GM23338 (cell line): ENCODE data around the gene CLDN24. TPM values are rescaled to one million over a fixed set of nuclear protein-coding genes. Genes with fewer than 3 reads are reported as not detected.
A peak's percentile ranks its signal among the peaks of the same experiment; 100 is the strongest.

Experiments used
- ATAC-seq: fragments of 200-7000 bp; cut with Tn5 transposase; 3 replicates; pipeline ENCODE4 v1.9.1; 2020
- DNase-seq: peaks from one replicate; pipeline ENCODE4 v3.0.0-alpha.2; 2015; ENCODE audit warnings: low spot score
- H2AFZ ChIP-seq: fragments of 200-600 bp; sonication (generic); 2 replicates; pipeline ENCODE4 v1.8.0; 2016; ENCODE audit warnings: antibody characterized with exemption, mild to moderate bottlenecking, moderate library complexity
- H3F3A ChIP-seq: fragments of 200-600 bp; sonication (generic); replicated peaks from 2 replicates; pipeline ENCODE4 v1.8.0; 2017; ENCODE audit warnings: antibody characterized with exemption, mixed run types, low read depth
- H3K27ac ChIP-seq: fragments of 200-600 bp; sonication (generic); 2 replicates; pipeline ENCODE4 v1.6.1; 2016; ENCODE audit warnings: low read depth
- H3K27me3 ChIP-seq: fragments of 200-600 bp; sonication (generic); 2 replicates; pipeline ENCODE4 v1.8.0; 2016; ENCODE audit warnings: mild to moderate bottlenecking, mixed run types, moderate library complexity; ENCODE audit not compliant: insufficient read depth
- H3K36me3 ChIP-seq: fragments of 200-600 bp; sonication (generic); 2 replicates; pipeline ENCODE4 v1.8.0; 2016; ENCODE audit warnings: mild to moderate bottlenecking; ENCODE audit not compliant: insufficient read depth
- H3K4me1 ChIP-seq: fragments of 200-600 bp; sonication (generic); 2 replicates; pipeline ENCODE4 v1.8.0; 2016; ENCODE audit warnings: mild to moderate bottlenecking, moderate library complexity; ENCODE audit not compliant: insufficient read depth
- H3K4me2 ChIP-seq: fragments of 200-600 bp; sonication (generic); 2 replicates; pipeline ENCODE4 v1.7.1; 2017; ENCODE audit warnings: mixed run types
- H3K4me3 ChIP-seq: fragments of 200-600 bp; sonication (generic); 2 replicates; pipeline ENCODE4 v1.6.1; 2016; ENCODE audit warnings: mixed run types
- H3K79me2 ChIP-seq: fragments of 200-600 bp; sonication (generic); replicated peaks from 2 replicates; pipeline ENCODE4 v1.8.0; 2017; ENCODE audit warnings: mild to moderate bottlenecking; ENCODE audit not compliant: insufficient read depth
- H3K9me2 ChIP-seq: fragments of 200-600 bp; sonication (generic); 2 replicates; pipeline ENCODE4 v1.8.0; 2017; ENCODE audit not compliant: insufficient read depth
- H4K20me1 ChIP-seq: fragments of 200-600 bp; sonication (generic); replicated peaks from 2 replicates; pipeline ENCODE4 v1.8.0; 2017; ENCODE audit warnings: mild to moderate bottlenecking; ENCODE audit not compliant: insufficient read depth
- H3K27ac Mint-ChIP-seq: 2 replicates; pipeline ENCODE4 v1.8.0; 2020; ENCODE audit warnings: inconsistent platforms, mild to moderate bottlenecking, moderate library complexity, mixed read lengths
- H3K27me3 Mint-ChIP-seq: 3 replicates; pipeline ENCODE4 v1.8.0; 2022; ENCODE audit warnings: low read depth, mild to moderate bottlenecking, moderate library complexity, mixed read lengths, inconsistent platforms; ENCODE audit not compliant: insufficient read depth, poor library complexity
- H3K36me3 Mint-ChIP-seq: 3 replicates; pipeline ENCODE4 v1.8.0; 2021; ENCODE audit warnings: low read depth, mild to moderate bottlenecking, inconsistent platforms, moderate library complexity, mixed read lengths
- H3K4me1 Mint-ChIP-seq: 3 replicates; pipeline ENCODE4 v1.8.0; 2020; ENCODE audit warnings: mild to moderate bottlenecking, inconsistent platforms, mixed read lengths
- H3K4me3 Mint-ChIP-seq: 3 replicates; pipeline ENCODE4 v1.8.0; 2021; ENCODE audit warnings: moderate library complexity, mild to moderate bottlenecking, inconsistent platforms, mixed read lengths
- H3K9me3 Mint-ChIP-seq: 3 replicates; pipeline ENCODE4 v1.8.0; 2020; ENCODE audit warnings: moderate library complexity, mild to moderate bottlenecking, inconsistent platforms, mixed read lengths
- CREB1 ChIP-seq: fragments of 250-450 bp; sonication (Bioruptor Pico); IDR thresholded peaks from 2 replicates; pipeline ENCODE4 v1.5.0; 2020; ENCODE audit warnings: low read depth, mild to moderate bottlenecking, moderate library complexity
- JUNB ChIP-seq: IDR thresholded peaks from one replicate; pipeline ENCODE4 v1.6.1; 2016; ENCODE audit warnings: antibody characterized with exemption; ENCODE audit not compliant: unreplicated experiment
- STAT1 ChIP-seq: IDR thresholded peaks from one replicate; pipeline ENCODE4 v1.6.1; 2016; ENCODE audit warnings: antibody characterized with exemption; ENCODE audit not compliant: unreplicated experiment
- ZNF114 ChIP-seq: fragments of 250-450 bp; sonication (Bioruptor Pico); IDR thresholded peaks from 2 replicates; pipeline ENCODE4 v1.5.0; 2020; ENCODE audit warnings: mild to moderate bottlenecking, moderate library complexity
- ZNF331 ChIP-seq: fragments of 250-450 bp; sonication (Bioruptor Pico); IDR thresholded peaks from 2 replicates; pipeline ENCODE4 v1.5.0; 2020; ENCODE audit warnings: low read depth, mild to moderate bottlenecking, moderate library complexity
- polyA plus RNA-seq: library from polyadenylated mRNA; unstranded; fragments of >200 nt; fragmentation: Nextera tagmentation; extraction: Ambion mirVana; gene quantifications from 2 replicates; pipeline ENCODE4 v1.2.1, GENCODE V29; 2016
- total RNA-seq: library from RNA; depleted of rRNA; stranded (reverse); fragments of >200 nt; shearing (Covaris generic); gene quantifications from 2 replicates; pipeline ENCODE4 v1.2.3, GENCODE V29; 2014
- TF ChIP-seq, protein P1 (sequence below), 2 experiments: fragments of 200-600 bp in 1 of 2; sonication (generic) in 1 of 2; conservative IDR thresholded peaks; 2 replicates each; pipeline versions ENCODE4 v1.5.1 to v1.6.1; 2016 to 2017; ENCODE audit warnings: antibody characterized with exemption in 2 of 2, low read depth in 2 of 2, mild to moderate bottlenecking in 2 of 2, moderate library complexity in 1 of 2
- TF ChIP-seq, protein P2 (sequence below): IDR thresholded peaks from one replicate; pipeline ENCODE4 v1.6.1; 2018; ENCODE audit warnings: antibody characterized with exemption; ENCODE audit not compliant: unreplicated experiment
- TF ChIP-seq, protein P3 (sequence below): fragments of 250-450 bp; sonication (Bioruptor Pico); IDR thresholded peaks from 2 replicates; pipeline ENCODE4 v1.5.0; 2020; ENCODE audit warnings: mild to moderate bottlenecking, moderate library complexity
- TF ChIP-seq, protein P4 (sequence below): IDR thresholded peaks from 2 replicates; pipeline ENCODE4 v1.6.1; 2016; ENCODE audit warnings: antibody characterized with exemption

The CLDN24 gene
- total and polyA plus RNA-seq, 2 experiments from 2014 or later = not detected

DNA sequence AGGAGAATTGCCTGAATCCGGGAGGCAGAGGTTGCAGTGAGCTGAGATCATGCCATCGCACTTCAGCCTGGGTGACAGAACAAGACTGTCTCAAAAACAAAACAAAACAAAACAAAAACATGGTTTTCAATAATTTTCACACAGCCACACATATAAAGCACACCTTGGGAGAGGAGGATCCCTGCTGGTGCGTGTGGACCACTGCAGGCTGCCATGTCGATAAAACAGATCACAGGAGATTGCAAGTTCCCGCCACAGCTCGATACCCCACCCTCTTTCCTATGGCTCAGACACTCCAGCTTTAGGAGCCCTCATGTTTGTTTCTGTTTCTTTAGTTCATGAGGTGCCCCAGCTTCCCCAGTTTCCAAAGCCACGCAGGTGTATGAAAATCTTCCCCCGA lies 31.3 kb upstream of the CLDN24 start:
- Histone ChIP-seq H3K27me3 (no peaks in the 10 kb centered on the region), H3F3A (no peaks in the 10 kb centered on the region), H3K9me2 (no peaks in the 10 kb centered on the region), H4K20me1 (no peaks in the 10 kb centered on the region), H3K79me2 (no peaks in the 10 kb centered on the region), H3K27ac (no peak overlapping the region), H2AFZ (peak overlapping the region; percentile 90; the same call in 1 of the 2 replicates), H3K36me3 (no peaks in the 10 kb centered on the region), H3K4me1 (no peaks in the 10 kb centered on the region), H3K4me2 (no peak overlapping the region), H3K4me3 (no peak overlapping the region)
- Mint-ChIP-seq H3K27ac (no peak overlapping the region), H3K4me1 (peaks cover 3% of the 10 kb centered on the region), H3K27me3 (peaks cover 4% of the 10 kb centered on the region), H3K36me3 (no peaks in the 10 kb centered on the region), H3K4me3 (no peak overlapping the region), H3K9me3 (no peaks in the 10 kb centered on the region; the same call in 2 of the 3 replicates)
- DNase-seq = no peak
- TF ChIP-seq JUNB (no peak), ZNF114 (CRISPR knock-in tag) (no peak), ZNF331 (CRISPR knock-in tag) (no peak)
- TF ChIP-seq, protein P1, sequence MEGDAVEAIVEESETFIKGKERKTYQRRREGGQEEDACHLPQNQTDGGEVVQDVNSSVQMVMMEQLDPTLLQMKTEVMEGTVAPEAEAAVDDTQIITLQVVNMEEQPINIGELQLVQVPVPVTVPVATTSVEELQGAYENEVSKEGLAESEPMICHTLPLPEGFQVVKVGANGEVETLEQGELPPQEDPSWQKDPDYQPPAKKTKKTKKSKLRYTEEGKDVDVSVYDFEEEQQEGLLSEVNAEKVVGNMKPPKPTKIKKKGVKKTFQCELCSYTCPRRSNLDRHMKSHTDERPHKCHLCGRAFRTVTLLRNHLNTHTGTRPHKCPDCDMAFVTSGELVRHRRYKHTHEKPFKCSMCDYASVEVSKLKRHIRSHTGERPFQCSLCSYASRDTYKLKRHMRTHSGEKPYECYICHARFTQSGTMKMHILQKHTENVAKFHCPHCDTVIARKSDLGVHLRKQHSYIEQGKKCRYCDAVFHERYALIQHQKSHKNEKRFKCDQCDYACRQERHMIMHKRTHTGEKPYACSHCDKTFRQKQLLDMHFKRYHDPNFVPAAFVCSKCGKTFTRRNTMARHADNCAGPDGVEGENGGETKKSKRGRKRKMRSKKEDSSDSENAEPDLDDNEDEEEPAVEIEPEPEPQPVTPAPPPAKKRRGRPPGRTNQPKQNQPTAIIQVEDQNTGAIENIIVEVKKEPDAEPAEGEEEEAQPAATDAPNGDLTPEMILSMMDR (conservative IDR thresholded peaks at IDR 0.05; ENCODE audit: low read depth in 2 of 2) = peak; percentile 33 to 40
- peak; percentile 55; the same call in 2 of the 3 replicates for ATAC-seq

DNA sequence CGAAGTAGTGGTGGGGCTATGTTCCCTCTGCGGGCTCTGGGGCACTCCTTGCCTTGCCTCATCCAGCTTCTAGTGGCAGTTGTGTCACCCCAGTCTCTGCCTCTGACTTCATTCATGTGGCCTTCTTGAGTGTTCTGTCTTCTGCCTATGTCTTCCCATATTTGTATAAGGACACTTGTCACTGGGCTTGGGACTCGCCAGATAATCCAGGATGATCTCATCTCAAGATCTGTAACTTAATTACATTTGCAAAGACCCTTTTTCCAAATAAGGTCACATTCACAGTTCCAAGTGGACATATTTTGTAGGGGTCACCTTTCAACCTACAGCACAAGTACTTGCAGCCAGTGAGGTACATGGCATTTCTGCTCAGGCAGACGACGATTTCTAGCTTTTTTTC lies 30.3 kb upstream of the CLDN24 start:
- Mint-ChIP-seq H3K9me3 (no peaks in the 10 kb centered on the region; the same call in 2 of the 3 replicates), H3K4me1 (no peaks in the 10 kb centered on the region; the same call in 2 of the 3 replicates), H3K36me3 (no peaks in the 10 kb centered on the region), H3K27me3 (peaks cover 4% of the 10 kb centered on the region), H3K4me3 (no peak overlapping the region), H3K27ac (no peak overlapping the region)
- no peaks in the 10 kb centered on the region for H3F3A ChIP-seq
- H3K27ac ChIP-seq = no peak overlapping the region
- no peaks in the 10 kb centered on the region for H4K20me1 ChIP-seq
- no peaks in the 10 kb centered on the region for H3K79me2 ChIP-seq
- no peaks in the 10 kb centered on the region for H3K9me2 ChIP-seq
- H3K27me3 ChIP-seq = no peaks in the 10 kb centered on the region
- no peak for DNase-seq
- peak overlapping the region; percentile 47; the same call in 1 of the 2 replicates for H2AFZ ChIP-seq
- no peak for ATAC-seq
- no peak overlapping the region for H3K4me3 ChIP-seq
- H3K36me3 ChIP-seq = no peaks in the 10 kb centered on the region
- H3K4me1 ChIP-seq = no peaks in the 10 kb centered on the region
- H3K4me2 ChIP-seq = no peak overlapping the region
- TF ChIP-seq, protein P2, sequence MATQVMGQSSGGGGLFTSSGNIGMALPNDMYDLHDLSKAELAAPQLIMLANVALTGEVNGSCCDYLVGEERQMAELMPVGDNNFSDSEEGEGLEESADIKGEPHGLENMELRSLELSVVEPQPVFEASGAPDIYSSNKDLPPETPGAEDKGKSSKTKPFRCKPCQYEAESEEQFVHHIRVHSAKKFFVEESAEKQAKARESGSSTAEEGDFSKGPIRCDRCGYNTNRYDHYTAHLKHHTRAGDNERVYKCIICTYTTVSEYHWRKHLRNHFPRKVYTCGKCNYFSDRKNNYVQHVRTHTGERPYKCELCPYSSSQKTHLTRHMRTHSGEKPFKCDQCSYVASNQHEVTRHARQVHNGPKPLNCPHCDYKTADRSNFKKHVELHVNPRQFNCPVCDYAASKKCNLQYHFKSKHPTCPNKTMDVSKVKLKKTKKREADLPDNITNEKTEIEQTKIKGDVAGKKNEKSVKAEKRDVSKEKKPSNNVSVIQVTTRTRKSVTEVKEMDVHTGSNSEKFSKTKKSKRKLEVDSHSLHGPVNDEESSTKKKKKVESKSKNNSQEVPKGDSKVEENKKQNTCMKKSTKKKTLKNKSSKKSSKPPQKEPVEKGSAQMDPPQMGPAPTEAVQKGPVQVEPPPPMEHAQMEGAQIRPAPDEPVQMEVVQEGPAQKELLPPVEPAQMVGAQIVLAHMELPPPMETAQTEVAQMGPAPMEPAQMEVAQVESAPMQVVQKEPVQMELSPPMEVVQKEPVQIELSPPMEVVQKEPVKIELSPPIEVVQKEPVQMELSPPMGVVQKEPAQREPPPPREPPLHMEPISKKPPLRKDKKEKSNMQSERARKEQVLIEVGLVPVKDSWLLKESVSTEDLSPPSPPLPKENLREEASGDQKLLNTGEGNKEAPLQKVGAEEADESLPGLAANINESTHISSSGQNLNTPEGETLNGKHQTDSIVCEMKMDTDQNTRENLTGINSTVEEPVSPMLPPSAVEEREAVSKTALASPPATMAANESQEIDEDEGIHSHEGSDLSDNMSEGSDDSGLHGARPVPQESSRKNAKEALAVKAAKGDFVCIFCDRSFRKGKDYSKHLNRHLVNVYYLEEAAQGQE = no peak
- TF ChIP-seq, protein P3, sequence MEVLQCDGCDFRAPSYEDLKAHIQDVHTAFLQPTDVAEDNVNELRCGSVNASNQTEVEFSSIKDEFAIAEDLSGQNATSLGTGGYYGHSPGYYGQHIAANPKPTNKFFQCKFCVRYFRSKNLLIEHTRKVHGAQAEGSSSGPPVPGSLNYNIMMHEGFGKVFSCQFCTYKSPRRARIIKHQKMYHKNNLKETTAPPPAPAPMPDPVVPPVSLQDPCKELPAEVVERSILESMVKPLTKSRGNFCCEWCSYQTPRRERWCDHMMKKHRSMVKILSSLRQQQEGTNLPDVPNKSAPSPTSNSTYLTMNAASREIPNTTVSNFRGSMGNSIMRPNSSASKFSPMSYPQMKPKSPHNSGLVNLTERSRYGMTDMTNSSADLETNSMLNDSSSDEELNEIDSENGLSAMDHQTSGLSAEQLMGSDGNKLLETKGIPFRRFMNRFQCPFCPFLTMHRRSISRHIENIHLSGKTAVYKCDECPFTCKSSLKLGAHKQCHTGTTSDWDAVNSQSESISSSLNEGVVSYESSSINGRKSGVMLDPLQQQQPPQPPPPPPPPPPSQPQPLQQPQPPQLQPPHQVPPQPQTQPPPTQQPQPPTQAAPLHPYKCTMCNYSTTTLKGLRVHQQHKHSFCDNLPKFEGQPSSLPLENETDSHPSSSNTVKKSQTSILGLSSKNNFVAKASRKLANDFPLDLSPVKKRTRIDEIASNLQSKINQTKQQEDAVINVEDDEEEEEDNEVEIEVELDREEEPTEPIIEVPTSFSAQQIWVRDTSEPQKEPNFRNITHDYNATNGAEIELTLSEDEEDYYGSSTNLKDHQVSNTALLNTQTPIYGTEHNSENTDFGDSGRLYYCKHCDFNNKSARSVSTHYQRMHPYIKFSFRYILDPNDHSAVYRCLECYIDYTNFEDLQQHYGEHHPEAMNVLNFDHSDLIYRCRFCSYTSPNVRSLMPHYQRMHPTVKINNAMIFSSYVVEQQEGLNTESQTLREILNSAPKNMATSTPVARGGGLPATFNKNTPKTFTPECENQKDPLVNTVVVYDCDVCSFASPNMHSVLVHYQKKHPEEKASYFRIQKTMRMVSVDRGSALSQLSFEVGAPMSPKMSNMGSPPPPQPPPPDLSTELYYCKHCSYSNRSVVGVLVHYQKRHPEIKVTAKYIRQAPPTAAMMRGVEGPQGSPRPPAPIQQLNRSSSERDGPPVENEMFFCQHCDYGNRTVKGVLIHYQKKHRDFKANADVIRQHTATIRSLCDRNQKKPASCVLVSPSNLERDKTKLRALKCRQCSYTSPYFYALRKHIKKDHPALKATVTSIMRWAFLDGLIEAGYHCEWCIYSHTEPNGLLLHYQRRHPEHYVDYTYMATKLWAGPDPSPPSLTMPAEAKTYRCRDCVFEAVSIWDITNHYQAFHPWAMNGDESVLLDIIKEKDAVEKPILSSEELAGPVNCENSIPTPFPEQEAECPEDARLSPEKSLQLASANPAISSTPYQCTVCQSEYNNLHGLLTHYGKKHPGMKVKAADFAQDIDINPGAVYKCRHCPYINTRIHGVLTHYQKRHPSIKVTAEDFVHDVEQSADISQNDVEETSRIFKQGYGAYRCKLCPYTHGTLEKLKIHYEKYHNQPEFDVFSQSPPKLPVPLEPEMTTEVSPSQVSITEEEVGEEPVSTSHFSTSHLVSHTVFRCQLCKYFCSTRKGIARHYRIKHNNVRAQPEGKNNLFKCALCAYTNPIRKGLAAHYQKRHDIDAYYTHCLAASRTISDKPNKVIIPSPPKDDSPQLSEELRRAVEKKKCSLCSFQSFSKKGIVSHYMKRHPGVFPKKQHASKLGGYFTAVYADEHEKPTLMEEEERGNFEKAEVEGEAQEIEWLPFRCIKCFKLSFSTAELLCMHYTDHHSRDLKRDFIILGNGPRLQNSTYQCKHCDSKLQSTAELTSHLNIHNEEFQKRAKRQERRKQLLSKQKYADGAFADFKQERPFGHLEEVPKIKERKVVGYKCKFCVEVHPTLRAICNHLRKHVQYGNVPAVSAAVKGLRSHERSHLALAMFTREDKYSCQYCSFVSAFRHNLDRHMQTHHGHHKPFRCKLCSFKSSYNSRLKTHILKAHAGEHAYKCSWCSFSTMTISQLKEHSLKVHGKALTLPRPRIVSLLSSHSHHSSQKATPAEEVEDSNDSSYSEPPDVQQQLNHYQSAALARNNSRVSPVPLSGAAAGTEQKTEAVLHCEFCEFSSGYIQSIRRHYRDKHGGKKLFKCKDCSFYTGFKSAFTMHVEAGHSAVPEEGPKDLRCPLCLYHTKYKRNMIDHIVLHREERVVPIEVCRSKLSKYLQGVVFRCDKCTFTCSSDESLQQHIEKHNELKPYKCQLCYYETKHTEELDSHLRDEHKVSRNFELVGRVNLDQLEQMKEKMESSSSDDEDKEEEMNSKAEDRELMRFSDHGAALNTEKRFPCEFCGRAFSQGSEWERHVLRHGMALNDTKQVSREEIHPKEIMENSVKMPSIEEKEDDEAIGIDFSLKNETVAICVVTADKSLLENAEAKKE (CRISPR knock-in tag) = no peak
- TF ChIP-seq ZNF331 (CRISPR knock-in tag) = no peak
- no peak for TF ChIP-seq STAT1
- no peak for TF ChIP-seq ZNF114 (CRISPR knock-in tag)
- TF ChIP-seq CREB1 (CRISPR knock-in tag) = no peak
- TF ChIP-seq, protein P4, sequence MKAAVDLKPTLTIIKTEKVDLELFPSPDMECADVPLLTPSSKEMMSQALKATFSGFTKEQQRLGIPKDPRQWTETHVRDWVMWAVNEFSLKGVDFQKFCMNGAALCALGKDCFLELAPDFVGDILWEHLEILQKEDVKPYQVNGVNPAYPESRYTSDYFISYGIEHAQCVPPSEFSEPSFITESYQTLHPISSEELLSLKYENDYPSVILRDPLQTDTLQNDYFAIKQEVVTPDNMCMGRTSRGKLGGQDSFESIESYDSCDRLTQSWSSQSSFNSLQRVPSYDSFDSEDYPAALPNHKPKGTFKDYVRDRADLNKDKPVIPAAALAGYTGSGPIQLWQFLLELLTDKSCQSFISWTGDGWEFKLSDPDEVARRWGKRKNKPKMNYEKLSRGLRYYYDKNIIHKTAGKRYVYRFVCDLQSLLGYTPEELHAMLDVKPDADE = no peak
